HG02840 (cell line): Measurements from ENCODE around the gene PKNOX2.

Source experiments
- ATAC-seq: cut with Tn5 transposase; IDR thresholded peaks from one replicate; pipeline ENCODE4 v1.9.1; 2021; ENCODE audit warnings: mild to moderate bottlenecking, moderate library complexity, moderate number of reproducible peaks; ENCODE audit not compliant: unreplicated experiment, low FRiP score

Gene PKNOX2

DNA sequence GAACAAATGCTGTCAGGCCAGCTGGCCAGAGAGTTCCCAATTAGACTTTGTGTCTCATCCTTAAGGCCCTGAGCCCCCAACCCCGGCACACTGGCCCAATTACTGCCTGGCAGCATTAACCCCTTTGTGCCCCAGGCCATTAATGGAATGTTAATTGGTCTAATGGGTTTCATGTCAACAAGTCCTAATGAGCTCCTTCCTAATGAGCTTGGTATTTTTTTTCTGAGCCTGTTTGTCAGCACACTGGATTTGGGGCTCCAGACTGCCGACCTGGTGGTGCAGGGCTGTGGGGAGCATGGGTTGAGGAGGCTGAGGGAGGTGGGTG lies 182.7 kb downstream of the PKNOX2 start:
- ATAC-seq: no peak

DNA sequence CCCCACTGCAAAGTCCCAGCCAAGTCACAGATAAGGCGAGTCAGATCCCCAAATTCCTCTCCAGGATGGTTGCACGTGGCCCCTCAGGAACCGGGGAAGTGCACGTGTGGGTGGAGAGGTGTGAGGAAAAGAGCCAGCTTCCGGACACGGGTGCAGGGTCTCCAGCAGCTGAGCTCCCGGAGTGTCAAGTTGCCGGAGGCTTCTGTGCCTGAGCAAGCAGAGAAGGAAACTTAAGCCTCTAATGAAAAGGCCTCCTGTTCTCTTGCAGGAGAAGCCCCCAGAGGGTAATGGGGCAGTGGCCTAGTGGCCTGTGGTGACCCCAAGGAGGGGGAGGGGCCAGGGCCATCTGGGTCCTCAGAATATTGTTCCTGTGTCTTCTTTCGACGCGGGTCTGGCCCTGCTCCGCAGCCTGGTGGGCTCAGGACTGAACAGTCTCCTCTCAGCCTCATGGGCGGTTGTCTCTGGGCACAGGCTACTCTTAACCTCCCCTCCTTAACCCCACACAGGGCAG lies 183.6 kb downstream of the PKNOX2 start:
- ATAC-seq: no peak

DNA sequence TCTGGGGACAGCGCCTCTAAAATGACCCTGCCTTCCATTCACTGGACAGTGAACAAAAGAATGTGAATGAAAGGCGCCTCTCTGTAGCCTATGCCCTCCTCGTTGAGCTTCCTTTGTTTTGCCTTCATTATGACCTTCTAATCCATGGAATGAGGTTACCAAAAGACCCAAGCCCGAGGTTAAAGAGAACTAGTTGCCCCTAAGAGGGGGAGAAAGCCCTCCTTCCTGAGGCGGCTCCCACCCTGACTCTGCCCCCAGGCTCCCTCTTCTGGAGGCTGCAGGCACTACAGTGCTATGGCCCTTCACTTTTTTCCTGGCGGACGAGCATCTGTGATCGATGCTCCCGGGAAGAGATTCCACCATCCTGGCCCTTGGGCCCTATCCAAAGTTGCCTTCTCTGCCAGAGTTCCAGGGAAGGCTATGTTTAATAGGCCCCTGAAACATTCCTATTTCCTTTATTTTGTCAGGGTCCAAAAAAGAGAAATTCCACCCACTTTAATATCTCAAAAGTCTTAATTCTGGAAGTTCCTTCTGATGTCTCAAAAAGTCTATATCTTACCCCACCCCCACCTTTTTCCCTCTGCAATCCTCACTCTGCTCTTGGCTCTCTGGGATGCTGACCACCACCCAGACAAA lies 184.2 kb downstream of the PKNOX2 start:
- no peak for ATAC-seq

DNA sequence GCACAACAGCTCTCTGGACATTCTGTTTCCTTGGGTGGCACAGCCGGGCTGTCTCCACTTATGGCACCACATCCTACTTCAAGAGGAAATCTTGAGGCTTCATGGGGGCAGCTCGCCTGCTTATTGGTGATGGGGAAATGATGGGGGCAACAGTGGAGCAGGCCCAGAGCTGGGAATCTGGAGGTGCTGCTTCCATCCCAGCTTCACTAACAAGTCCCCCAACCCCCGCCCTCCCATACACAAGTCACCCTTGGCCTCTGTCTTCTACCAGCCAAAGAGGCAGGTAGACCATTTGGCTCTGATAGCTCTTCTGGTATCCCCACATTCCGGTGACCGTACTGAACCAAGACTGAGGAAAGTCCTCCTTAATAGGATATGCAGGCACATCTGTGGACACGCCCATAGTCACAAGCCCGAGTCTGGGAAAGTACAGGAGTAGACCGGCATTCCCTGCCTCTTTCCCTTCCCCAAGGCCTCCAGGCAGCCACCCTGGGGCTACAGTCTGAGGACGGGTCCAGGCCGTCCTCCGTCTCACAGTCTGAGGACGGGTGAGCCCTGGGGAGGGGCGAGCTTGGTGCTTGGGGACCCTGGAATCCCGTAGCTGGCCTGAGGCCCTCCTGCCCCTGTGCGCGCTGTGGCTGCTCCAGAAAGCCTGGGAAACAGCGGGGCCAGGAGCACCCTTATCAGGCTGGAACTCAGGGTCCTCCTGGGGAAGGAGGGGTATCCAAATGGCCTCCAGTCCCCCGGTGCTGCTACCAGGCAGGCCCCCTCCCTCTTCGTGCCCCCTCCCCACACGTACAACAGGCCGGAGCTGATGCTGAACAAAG lies 185.9 kb downstream of the PKNOX2 start:
- ATAC-seq: no peak

DNA sequence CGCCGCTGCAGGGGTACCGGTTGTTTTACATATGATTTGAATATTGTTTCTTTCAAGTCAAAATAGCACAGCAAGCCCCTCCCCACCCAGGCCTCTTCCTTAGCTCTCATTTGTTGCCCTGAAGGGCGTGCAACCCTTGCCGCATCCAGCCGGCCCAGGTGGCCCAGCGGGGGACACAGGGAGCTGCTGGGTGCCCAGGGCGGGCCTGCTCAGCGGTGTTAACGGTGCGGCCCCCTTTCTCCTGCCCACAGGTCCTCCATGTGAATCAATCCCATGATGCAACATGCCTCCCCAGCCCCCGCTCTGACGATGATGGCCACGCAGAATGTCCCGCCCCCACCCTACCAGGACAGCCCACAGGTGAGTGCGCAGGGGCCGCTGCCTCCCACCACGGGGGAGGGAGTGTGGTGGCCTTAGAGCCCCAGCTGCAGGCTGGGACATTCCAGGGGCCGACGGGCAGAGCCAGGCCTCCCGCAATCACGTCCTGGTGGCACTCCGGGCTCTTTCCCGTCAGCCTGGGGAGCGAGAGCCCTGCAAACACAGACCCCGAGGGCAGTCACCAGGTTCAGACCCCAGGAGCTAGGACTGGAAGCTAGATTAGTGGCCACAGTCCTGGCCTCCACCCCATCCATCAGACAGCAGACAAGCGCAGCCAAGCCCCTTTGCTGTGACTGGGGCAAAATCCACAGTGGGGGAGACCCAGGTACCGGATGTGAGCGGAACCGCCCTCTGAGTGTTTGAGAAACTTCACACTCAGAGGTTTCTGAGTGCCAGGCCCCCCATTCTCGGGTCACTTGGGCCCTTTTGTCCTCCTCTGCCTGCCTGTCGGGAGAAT lies 186.7 kb downstream of the PKNOX2 start:
- no peak for ATAC-seq

DNA sequence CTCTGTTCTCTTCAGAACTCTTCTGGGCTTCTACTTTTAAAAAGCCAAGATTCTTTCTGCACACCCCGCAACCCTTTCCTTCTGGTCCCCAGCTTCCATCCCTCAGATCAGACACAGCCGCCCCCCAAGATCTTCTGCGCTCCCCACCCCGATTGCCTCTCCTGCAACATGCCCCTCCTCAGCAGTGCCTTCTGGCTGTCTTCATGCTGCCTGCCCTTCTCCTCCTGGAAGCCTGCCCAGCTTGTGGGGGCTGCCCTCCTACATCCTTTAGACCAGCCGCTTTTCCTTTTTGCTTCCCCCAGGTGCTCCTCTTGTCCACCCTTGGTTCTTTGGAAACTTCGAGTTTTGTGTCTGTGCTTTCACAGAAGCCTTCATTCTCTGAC lies 187.3 kb downstream of the PKNOX2 start:
- no peak for ATAC-seq

DNA sequence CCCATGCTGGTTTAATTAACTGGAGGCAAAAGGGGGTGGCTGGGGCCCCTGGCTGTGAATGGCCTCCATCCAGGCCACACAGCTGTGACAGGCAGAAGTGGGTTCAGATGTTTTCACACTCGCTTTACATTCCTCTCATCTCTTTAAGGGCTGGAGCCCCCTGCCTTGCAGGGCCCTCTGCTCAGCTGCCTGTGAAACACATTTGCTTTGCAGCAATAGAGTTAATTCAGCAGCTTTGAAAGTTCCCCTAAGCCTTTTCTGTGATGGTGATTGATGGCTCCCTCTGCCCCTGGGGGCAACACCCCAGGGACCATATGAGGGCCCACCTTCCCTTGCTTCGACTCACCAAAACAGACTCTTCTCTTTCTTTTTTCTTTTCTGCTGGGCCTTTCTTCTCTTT lies 192.2 kb downstream of the PKNOX2 start:
- ATAC-seq: no peak

DNA sequence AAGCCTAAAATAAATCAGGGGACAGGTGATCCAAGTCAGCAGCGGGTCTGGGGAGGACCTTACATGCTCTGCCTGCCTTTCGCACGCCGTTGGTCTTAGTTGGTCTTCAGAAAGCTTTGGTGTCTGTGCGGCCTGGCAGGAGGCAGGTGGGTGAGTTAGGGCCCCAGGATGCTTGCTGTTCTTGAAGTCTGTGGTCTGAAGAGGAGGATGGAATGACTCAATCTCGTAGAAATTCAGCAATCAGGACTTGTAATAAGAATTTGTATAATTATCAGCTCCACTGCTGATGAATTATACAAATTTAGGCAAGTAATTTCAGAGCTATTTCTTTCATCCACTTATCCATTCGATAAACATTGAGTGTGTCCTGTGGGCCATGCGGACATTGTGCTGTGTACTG lies 193.0 kb downstream of the PKNOX2 start:
- ATAC-seq: no peak

DNA sequence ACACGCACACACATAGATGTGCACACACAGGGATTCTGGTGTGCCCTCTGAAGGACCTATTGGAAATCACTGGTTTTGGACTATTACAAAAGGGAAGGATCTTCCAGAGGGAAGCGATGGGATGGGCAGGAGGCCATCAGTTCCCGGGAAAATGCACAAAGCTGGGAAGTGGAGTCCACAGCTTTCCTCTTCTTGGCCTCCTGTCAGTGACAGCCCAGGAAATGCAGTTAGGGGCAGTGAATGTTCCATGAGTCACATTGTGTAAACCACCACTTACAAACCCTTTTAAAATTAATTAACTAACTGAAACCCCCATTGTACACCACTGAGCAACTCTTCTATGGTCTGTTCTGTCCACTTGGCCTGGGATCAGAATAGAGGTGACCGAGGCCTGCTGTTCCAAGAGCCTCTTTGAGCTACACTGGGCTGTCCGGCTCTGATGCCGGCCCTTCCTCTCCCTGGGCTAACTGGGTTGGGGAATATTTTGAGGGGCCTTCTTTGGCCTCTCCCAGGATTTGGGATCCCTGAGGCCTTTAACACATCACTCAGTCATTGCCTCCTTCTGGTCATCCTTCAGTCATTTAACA lies 193.8 kb downstream of the PKNOX2 start:
- no peak for ATAC-seq

DNA sequence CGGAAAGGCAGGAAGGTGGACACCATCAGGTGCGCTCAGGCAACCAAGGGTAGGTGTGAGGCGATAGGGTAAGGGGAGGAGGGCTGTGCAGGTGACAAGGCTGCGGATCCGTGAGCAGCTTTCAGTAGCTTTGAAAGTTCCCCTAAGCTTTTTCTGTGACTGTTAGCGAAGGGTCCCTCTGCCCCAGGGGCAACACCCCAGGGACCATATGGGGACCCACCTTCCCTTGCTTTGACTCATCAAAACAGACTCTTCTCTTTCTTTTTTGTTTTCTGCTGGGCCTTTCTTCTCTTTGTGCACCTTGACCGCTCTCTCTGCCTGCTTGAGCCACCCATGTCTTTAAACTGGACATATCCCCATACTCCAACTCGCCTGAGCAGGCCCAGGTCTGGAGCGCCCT lies 194.6 kb downstream of the PKNOX2 start:
- ATAC-seq: no peak

DNA sequence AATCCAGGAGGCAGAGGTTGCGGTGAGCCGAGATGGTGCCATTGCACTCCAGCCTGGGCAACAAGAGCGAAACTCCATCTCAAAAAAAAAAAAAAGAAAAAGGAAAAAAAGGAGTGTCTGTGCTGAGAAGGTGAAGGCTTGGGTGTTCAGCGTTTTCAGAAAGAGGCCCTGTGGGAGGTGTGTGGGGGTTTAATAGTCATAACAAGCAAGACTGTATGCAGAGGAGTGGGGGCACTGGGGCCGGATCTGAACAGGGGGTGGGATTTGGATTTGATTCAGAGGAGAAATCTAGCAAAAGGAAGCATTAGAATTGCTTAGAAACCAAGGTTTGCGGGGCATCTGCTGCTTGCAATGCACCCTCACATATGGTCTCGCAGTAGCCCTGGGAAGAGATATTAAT lies 195.5 kb downstream of the PKNOX2 start:
- ATAC-seq: no peak

DNA sequence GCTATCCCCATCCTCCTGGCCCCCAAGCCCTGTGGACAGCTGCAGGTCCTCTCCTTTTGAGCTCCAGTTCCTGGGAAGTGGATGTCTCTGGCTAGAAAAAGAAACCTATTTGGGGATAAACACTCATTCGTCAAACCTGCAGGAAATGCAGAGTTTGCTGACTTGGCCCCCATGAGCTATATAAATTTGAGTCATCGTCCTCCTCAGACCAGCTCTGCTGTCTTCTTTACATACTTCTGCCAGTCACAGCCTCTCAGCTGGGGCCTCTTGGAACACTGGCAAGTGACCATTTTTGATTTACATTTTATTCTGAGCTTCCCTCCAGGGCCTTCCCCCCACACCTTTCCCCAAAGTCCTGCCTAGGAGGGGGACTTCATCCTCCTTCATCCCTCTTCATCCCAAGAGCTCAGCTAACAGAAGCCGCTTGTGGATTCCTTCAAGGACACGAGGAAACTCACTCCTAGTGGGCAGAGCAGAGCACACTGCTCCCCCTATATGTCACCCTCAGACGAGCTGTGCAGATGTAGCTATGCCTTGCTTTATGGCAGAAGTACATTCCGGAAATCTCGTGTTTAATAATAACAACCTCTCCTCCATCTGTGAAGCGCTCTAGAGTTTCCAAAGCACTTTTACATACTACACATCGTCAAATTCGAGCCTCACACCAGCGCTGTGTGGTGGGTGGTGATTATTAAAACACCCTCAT lies 199.7 kb downstream of the PKNOX2 start:
- ATAC-seq: no peak

DNA sequence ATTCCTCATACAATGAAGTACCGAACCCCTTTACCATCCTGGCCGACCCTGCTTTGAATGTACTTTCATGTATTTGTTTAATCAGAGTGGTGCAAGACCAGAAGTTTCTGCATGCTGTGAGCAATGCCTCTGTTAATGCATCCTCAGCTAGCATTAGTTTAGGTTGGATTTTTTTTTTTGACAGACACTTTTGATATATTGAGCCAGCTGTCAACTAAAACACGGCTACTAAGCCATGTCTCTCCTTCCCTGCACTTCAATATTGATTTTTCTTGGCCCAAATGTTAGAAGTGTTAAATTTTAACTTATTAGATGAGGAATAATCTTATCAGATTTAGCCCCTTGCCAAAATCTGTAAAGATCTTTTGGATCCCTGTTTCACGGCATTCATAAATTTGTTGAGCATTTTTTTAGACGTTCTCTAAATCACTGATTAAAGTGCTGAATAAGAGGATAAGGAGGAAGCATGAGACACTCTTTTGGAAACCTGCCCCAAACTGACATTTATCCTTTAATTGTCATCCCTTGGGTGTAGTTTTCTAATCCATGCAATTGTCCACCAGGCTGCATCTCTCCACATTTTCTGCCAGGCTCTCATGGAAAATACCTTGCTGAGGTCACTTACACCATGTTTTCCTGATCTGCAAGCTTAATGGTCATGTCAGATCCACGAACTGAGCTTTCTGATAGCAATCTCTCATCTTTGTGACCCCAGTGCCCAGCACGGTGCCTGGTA lies 200.8 kb downstream of the PKNOX2 start:
- ATAC-seq: no peak

DNA sequence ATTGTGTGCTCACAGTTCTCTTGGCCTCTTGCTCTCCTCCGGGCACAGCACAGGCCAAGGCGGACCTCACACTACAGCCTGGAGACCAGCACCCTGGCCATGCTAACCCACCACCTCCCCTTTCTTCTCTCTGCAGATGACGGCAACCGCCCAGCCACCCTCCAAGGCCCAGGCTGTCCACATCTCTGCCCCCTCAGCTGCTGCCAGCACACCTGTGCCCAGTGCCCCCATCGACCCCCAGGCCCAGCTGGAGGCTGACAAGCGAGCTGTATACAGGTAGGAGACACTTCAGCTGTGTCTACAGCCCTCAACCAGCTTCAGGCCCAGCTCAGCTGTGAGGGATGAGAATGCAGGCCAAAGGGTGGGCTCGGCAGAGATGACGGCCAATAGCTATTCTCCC lies 203.2 kb downstream of the PKNOX2 start:
- no peak for ATAC-seq

DNA sequence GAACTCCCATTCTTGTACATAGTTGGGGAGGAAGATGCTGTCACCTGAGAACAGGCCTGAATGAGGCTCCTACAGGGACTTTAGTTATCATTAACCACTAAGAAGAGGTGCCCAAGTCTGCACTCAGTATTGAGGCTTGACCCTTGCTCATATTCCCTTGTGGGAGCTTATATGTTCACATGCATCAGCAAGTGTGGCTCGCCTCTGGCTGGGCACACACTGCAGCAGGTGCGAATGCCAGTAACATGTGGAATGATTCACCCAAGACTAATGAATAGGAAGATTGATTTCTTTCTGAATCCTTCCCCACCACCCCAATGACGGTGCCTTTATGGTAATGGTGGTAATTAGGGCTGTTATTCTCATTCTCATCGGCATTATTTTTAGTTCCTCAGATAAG lies 204.2 kb downstream of the PKNOX2 start:
- ATAC-seq: no peak

DNA sequence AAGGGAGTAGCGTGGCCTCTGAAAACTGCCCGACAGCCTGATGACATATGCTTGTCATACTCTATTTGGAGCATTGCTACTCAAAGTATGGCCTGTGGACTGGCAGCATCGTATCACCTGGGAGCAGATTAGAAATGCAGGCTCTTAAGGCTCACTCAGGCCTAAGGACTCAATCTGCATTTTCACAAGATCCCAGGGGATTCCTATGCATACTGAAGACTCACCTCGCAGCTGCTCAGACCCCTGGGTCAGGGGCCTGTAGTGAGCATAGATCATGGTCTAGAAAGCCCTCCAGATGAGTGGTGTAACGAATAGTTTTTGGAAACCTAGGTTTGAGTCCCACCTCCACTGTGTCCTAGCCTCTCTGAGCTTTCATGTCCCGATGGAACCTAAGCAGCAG lies 205.3 kb downstream of the PKNOX2 start:
- no peak for ATAC-seq

DNA sequence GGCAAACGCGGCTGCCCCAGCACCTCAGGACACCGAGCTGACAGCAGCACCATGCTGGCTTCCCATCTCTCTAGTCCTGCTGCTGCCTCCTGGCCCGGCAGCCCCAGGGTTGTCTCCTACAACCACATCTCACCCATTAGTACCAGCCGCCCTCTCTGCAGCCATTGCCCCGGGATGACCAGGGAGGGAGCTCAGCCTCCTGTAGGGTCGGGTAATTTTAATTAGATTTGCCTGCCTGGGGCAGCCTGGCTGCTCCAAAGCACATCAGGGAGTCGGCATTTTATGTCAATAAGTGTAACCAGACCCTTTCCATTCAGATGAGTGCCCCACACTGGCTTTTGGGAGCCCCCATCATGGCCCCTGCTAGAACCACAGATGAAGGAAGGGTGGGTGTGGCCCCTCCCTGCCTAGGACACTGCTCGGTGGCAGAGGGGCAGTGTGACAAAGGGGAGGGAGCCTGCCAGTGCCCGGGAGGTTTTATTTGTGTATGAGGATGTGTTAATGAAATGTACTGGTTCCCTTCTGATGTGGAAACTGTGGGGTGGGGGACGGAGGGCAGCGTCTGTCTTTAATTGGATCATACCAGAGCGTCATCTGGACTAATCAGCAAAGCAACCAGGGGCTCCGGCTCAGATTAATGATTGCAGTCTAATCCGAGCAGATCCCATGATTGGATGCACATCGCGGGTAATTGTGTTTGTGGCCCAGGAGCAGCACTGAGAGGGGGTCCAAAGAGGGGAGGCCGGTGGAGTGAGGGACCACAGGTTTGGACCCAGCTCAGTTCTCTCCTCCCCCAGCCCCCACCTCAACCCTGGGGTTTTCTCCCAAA lies 206.2 kb downstream of the PKNOX2 start:
- no peak for ATAC-seq

DNA sequence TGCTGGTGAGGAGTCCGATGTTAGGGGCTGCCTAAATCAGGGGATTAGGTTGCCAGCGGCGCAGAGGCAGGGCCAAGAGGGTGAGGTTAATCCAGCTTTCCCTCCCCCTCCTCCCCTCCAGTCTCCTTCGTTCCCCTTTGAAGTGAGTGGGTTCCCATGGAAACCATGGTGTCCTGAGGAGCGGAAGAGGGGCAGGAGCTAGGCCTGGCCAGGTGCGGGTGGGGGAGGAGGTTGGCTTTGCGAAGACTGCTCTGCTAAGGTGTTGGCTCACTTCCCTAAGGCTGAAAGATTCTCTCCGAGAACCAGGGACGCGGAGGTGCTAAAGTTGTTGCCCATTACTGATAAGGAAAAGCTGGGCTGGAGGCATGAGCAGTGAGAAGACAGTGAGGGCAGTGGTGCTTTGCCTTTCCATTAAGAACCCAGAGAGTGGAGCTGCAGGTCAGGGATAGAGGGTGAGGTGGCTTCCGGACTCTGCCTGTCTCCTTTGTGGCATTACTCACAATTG lies 206.9 kb downstream of the PKNOX2 start:
- ATAC-seq: no peak

DNA sequence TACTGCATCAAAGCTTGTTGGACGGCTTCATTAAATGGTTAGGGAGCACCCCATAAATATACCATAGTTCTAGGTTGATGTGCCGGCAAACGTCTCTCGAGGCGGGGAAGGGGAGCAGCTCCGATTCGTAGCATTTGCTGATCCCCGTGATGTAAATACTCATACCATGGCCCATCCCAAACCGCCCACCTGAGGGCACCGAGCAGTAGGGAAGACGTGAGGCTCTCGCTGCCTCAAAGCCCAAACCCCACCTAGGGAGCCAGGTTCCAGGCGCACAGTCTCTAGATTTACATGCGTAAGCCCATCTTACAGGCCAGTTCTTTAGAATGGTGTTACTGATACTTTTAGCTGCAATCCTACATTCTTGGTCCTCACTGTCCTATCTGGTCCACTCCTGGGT lies 207.5 kb downstream of the PKNOX2 start:
- ATAC-seq: no peak
